ENCODE data around the gene SPATA31D3.
"Not testable (repeated sequence)": the region's sequence is repeated elsewhere in the genome, so short reads cannot be mapped to it uniquely, and the experiment has no call there.

SPATA31D3 gene

DNA sequence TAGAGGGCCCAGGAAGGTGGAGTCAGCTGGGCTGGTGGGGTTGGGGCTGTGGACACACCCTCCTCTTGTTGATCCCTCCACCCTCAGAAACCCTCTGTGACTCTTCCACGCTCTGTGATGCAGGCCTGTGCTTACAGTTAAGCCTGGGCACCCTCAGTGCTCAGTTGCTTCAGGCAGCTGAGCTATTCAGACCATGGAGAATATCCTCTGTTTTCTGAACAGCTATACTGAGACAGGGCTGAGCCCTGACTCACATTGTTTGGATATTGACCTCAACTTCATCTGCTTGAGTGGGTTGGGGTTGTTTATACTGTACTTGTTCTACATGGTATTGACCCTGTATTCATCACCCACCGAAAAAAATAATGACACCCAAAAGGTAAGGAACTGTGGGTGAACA is at the start of gene SPATA31D3:
TSS of gene SPATA31D3 (plus strand) at position 108 of the 400 bp plus-strand sequence. CDS start at position 194, 86 bp downstream.
- POLR2A ChIA-PET; DNase-seq (ENCODE audit: extremely low spot score); CTCF ChIA-PET: not testable (repeated sequence)

DNA sequence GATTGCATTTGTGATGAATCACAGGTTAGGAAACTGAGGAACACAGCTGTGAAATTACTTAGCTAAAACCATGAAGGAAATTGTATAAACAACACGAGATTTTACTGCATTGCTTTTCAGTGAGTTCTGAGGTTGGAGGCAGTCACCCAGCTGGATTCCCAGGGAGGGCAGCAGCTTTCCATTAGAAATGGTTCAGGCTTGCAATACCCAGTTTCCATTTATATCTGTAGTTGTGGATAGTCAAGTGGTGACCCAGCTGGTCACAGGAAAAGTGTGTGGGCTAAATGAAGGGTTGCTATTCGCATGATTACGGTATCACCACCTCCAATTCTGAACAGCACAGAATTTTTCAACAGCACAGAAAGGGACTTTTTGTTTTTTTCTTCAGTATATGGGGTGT is 49.4 kb upstream of the SPATA31D3 start:
- CTCF ChIA-PET = interaction anchor here (0.9 kb wide), 1 partner anchor 12 kb away, joined by 3 read pairs; no protein-coding TSS in a partner anchor
- DNase-seq (ENCODE audit: extremely low spot score) = no peak
- TF ChIP-seq, protein P1, sequence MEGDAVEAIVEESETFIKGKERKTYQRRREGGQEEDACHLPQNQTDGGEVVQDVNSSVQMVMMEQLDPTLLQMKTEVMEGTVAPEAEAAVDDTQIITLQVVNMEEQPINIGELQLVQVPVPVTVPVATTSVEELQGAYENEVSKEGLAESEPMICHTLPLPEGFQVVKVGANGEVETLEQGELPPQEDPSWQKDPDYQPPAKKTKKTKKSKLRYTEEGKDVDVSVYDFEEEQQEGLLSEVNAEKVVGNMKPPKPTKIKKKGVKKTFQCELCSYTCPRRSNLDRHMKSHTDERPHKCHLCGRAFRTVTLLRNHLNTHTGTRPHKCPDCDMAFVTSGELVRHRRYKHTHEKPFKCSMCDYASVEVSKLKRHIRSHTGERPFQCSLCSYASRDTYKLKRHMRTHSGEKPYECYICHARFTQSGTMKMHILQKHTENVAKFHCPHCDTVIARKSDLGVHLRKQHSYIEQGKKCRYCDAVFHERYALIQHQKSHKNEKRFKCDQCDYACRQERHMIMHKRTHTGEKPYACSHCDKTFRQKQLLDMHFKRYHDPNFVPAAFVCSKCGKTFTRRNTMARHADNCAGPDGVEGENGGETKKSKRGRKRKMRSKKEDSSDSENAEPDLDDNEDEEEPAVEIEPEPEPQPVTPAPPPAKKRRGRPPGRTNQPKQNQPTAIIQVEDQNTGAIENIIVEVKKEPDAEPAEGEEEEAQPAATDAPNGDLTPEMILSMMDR (IDR thresholded peaks at IDR 0.05; ENCODE audit: control extremely low read depth, extremely low read depth, low read depth, missing control alignments) = no peak
- POLR2A ChIA-PET = no interaction called here

DNA sequence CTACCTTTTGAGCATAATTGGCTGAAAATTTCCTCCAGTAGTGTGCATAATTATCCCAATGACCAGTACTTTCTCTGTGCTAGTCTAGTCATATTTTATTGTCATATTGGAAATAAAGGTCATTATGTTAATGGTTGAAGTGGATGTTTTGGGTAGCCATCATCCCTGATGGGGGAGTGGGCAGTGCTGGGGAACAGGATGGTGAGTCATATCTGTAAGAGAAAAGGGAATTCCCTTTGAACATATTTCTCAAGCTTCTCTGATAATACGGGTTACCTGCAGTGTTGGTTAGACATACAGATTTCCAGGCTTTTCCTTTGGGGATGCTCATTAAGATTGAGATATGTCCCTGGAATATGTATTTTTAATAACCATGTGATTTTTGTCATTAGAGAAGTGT is 48.4 kb upstream of the SPATA31D3 start:
- DNase-seq (ENCODE audit: extremely low spot score) = no peak
- TF ChIP-seq, protein P1 (IDR thresholded peaks at IDR 0.05; ENCODE audit: control extremely low read depth, extremely low read depth, low read depth, missing control alignments) = no peak
- POLR2A ChIA-PET = no interaction called here
- CTCF ChIA-PET = no interaction called here

DNA sequence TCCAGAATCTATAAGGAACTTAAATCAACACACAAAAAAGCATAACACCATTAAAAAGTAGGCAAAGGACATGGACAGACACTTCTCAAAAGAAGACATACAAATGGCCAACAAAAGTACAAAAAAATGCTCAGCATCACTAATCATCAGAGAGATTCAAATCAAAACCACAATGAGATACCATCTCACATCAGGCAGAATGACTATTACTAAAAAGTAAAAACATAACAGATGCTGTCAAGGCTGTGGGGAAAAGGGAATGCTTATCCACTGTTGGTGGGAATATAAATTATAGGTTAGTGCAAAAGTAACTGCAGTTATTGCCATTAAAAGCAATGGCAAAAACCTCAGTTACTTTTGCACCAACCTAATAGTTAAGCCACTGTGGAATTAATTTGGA is 47.2 kb upstream of the SPATA31D3 start:
- TF ChIP-seq, protein P1 (IDR thresholded peaks at IDR 0.05; ENCODE audit: control extremely low read depth, extremely low read depth, low read depth, missing control alignments) = no peak
- DNase-seq (ENCODE audit: extremely low spot score) = no peak
- ChIA-PET POLR2A (no interaction called here), CTCF (no interaction called here)

DNA sequence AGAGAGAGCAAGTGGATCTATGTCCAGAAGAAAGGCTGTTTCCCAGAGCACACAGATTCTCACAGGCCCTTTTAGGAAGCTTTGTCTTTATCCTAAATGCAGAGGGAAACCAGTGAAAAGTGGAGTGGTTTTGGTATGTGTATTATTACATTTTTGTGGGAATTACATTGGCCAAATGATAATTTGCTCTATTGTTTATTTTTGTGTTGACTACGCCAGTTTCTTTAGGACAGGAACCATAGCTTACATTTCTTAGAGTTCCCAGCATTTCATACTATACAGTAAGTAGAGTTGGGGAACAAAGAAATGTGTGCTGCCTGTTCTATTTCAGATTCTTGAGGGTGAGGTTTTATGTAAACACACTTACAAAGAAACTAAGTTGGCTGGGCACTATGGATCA is 44.4 kb upstream of the SPATA31D3 start:
- TF ChIP-seq, protein P1 (IDR thresholded peaks at IDR 0.05; ENCODE audit: control extremely low read depth, extremely low read depth, low read depth, missing control alignments) = no peak
- ChIA-PET POLR2A (no interaction called here), CTCF (interaction anchor here (1.4 kb wide), 1 partner anchor 12 kb away, joined by 3 read pairs; no protein-coding TSS in a partner anchor)

DNA sequence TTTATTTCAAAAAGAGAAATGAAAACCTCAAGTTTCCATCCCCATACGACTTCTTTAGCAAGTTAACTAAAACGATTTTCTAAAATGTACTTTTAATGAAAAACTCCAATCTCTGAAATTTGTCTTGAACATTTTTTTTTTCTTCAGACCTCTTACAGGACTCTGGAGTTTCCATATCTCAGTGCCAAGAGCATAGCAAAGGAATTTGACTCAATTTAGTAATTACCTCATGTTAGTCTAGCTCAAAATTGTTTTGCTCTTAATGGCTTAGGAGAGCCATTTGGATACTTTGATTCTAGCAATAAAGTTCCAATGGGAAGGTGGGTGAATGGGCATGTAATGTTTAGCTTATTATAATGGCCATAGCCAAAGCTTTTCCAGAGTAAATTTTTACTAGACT is 41.1 kb upstream of the SPATA31D3 start:
- DNase-seq (ENCODE audit: extremely low spot score) = no peak
- TF ChIP-seq, protein P1 (IDR thresholded peaks at IDR 0.05; ENCODE audit: control extremely low read depth, extremely low read depth, low read depth, missing control alignments) = no peak
- ChIA-PET POLR2A (no interaction called here), CTCF (no interaction called here)

More for the DNA sequence above, 44.4 kb upstream of the SPATA31D3 start:
- DNase-seq (ENCODE audit: extremely low spot score) = no peak

DNA sequence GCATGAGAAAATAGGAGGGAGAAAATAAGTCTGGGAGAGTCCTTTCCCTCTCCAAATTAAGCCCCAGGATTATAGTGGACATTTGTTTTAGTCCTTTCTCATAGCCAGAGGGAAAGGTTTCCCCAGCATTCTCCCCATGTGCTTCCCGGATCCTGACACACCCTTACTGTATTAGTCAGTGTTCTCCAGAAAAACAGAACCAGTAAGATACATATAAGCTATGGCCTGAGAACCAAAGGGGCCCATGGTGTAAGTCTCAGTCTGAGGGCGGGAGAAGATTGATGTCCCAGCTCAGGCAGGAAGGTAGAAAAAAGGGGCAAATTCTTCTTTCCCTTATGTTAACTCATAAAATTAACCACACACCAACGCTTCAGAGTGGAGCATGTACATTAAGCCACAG is 40.7 kb upstream of the SPATA31D3 start:
- CTCF ChIA-PET = no interaction called here
- POLR2A ChIA-PET = no interaction called here
- DNase-seq (ENCODE audit: extremely low spot score) = no peak
- TF ChIP-seq, protein P1 (IDR thresholded peaks at IDR 0.05; ENCODE audit: control extremely low read depth, extremely low read depth, low read depth, missing control alignments) = no peak
